Midbrain (tissue), 1 donor: ENCODE results near the gene KIF7.

ENCODE experiments used
- DNase-seq: peaks from one replicate; lab custom pipeline; 2025; lab: John Stamatoyannopoulos, UW

KIF7 gene

GRCh38 chr15:89669309-89669865, 14.1 kb upstream of the KIF7 start:
- no peak for DNase-seq

- no peak for DNase-seq
Measured at GRCh38 chr15:89668171-89668570, 12.9 kb upstream of the KIF7 start.

GRCh38 chr15:89667706-89667960, 12.4 kb upstream of the KIF7 start:
- DNase-seq = no peak

GRCh38 chr15:89666858-89667705, 11.8 kb upstream of the KIF7 start:
- no peak for DNase-seq

- DNase-seq = no peak
Measured at GRCh38 chr15:89666184-89666857, 11.1 kb upstream of the KIF7 start.

- DNase-seq = peak; percentile 11
Measured at GRCh38 chr15:89665449-89666181, 10.3 kb upstream of the KIF7 start.

GRCh38 chr15:89664441-89665350, 9.4 kb upstream of the KIF7 start:
- no peak for DNase-seq

GRCh38 chr15:89662893-89663626, 7.8 kb upstream of the KIF7 start:
- DNase-seq = no peak

GRCh38 chr15:89660556-89660955, 5.3 kb upstream of the KIF7 start:
- no peak for DNase-seq

- DNase-seq = no peak
Measured at GRCh38 chr15:89659295-89659694, 4.0 kb upstream of the KIF7 start.

GRCh38 chr15:89657686-89658200, 2.5 kb upstream of the KIF7 start:
- DNase-seq = no peak

GRCh38 chr15:89656116-89656815, 999 bp upstream of the KIF7 start:
- DNase-seq = no peak

GRCh38 chr15:89654301-89654761, 936 bp downstream of the KIF7 start:
- no peak for DNase-seq

GRCh38 chr15:89653578-89653977, 1.7 kb downstream of the KIF7 start:
- DNase-seq = no peak

GRCh38 chr15:89652666-89653065, 2.6 kb downstream of the KIF7 start:
- no peak for DNase-seq

GRCh38 chr15:89652131-89652530, 3.1 kb downstream of the KIF7 start:
- DNase-seq = no peak

GRCh38 chr15:89649716-89650115, 5.6 kb downstream of the KIF7 start:
- DNase-seq = no peak

- no peak for DNase-seq
Measured at GRCh38 chr15:89649013-89649625, 6.1 kb downstream of the KIF7 start.
